ENCODE measurements around the gene MAPK7.

The MAPK7 gene

DNA sequence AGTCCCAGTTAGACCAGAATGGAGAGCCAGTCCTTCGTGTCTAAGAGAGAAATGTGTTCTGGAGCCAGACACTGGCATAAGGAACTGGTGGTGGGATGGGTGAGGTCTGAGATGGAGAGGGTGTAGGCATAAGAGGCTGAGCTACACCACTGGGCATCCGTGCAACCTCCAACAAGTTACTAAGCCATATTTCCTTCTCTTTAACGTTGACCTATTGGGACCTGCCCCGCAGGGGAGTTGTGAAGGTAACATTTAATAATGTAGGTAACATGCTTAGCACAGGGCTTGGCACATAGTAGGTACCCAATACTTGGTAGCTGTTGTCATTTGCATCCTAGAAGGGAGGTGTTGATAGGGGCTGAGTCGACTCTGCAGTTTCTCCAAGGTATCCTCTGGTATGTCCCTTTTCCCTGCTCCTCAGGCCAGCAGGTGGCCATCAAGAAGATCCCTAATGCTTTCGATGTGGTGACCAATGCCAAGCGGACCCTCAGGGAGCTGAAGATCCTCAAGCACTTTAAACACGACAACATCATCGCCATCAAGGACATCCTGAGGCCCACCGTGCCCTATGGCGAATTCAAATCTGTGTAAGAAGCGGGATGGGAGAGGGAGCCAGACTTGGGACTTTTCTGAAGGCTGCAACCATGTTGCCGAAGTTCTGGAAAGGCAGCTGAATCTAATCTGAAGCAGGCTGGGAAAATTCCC is 1.2 kb downstream of the MAPK7 start:
- Mint-ChIP-seq H3K27me3 (no peaks in the 10 kb centered on the region), H3K4me1 (peaks cover 30% of the 10 kb centered on the region), H3K27ac (no peak overlapping the region), H3K9me3 (no peaks in the 10 kb centered on the region), H3K4me3 (peak overlapping the region; percentile 92 to 100)
- DNase-seq (no peak), ATAC-seq (no peak)

DNA sequence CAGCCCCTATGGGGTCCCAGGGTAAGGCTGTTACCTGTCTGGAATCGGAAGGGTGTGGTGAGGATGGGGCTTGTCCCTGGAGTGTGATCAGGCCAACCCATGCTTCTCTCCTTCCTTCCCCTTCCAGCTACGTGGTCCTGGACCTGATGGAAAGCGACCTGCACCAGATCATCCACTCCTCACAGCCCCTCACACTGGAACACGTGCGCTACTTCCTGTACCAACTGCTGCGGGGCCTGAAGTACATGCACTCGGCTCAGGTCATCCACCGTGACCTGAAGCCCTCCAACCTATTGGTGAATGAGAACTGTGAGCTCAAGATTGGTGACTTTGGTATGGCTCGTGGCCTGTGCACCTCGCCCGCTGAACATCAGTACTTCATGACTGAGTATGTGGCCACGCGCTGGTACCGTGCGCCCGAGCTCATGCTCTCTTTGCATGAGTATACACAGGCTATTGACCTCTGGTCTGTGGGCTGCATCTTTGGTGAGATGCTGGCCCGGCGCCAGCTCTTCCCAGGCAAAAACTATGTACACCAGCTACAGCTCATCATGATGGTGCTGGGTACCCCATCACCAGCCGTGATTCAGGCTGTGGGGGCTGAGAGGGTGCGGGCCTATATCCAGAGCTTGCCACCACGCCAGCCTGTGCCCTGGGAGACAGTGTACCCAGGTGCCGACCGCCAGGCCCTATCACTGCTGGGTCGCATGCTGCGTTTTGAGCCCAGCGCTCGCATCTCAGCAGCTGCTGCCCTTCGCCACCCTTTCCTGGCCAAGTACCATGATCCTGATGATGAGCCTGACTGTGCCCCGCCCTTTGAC is 2.4 kb downstream of the MAPK7 start:
- peaks cover 32% of the 10 kb centered on the region for H3K4me1 Mint-ChIP-seq
- ATAC-seq (no peak), DNase-seq (no peak)
- no peaks in the 10 kb centered on the region for H3K9me3 Mint-ChIP-seq
- H3K27me3 Mint-ChIP-seq = no peaks in the 10 kb centered on the region
- H3K27ac Mint-ChIP-seq = no peak overlapping the region
- no peak overlapping the region for H3K4me3 Mint-ChIP-seq

DNA sequence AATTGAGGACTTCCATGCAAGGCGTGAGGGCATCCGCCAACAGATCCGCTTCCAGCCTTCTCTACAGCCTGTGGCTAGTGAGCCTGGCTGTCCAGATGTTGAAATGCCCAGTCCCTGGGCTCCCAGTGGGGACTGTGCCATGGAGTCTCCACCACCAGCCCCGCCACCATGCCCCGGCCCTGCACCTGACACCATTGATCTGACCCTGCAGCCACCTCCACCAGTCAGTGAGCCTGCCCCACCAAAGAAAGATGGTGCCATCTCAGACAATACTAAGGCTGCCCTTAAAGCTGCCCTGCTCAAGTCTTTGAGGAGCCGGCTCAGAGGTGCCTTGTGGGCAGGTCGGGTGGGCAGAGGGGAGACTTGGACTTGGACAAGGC is 3.1 kb downstream of the MAPK7 start:
- ATAC-seq = no peak
- DNase-seq = no peak
- Mint-ChIP-seq H3K4me1 (peaks cover 31% of the 10 kb centered on the region), H3K9me3 (no peaks in the 10 kb centered on the region), H3K27me3 (no peaks in the 10 kb centered on the region), H3K4me3 (no peak overlapping the region), H3K27ac (no peak overlapping the region)

- H3K9me3 Mint-ChIP-seq = no peaks in the 10 kb centered on the region
- peaks cover 32% of the 10 kb centered on the region for H3K4me1 Mint-ChIP-seq
- peaks cover 5% of the 10 kb centered on the region for H3K27me3 Mint-ChIP-seq
- no peak overlapping the region for H3K4me3 Mint-ChIP-seq
- DNase-seq (no peak), ATAC-seq (no peak)
- no peak overlapping the region for H3K27ac Mint-ChIP-seq
Measured at GRCh38 chr17:19381741-19382444, 3.6 kb downstream of the MAPK7 start.

DNA sequence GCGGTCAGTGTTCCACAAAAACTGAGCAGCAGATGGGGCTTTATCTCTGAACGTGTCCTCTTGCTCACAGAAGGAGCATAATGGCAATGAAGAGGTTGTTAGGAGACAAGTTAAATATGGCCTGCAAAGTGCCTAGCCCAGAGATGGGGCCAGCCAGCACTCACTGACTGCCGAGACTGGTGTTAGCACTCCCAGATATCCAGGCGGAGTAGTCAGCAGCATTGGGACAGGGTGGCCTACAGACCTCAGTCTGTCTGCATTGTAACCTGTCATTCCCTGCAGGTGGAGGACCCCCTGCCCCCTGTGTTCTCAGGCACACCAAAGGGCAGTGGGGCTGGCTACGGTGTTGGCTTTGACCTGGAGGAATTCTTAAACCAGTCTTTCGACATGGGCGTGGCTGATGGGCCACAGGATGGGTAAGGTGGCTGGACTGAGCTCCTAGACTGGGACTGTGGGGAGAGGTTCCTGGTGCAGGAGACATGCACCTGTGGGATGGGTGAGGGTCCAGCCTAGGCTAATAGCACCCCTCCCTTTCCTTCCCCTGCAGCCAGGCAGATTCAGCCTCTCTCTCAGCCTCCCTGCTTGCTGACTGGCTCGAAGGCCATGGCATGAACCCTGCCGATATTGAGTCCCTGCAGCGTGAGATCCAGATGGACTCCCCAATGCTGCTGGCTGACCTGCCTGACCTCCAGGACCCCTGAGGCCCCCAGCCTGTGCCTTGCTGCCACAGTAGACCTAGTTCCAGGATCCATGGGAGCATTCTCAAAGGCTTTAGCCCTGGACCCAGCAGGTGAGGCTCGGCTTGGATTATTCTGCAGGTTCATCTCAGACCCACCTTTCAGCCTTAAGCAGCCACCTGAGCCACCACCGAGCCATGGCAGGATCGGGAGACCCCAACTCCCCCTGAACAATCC is 4.5 kb downstream of the MAPK7 start:
- peaks cover 13% of the 10 kb centered on the region for H3K27me3 Mint-ChIP-seq
- H3K9me3 Mint-ChIP-seq = no peaks in the 10 kb centered on the region
- no peak overlapping the region for H3K27ac Mint-ChIP-seq
- H3K4me1 Mint-ChIP-seq = peaks cover 37% of the 10 kb centered on the region
- DNase-seq = no peak
- H3K4me3 Mint-ChIP-seq = no peak overlapping the region
- ATAC-seq = no peak

- H3K9me3 Mint-ChIP-seq = no peaks in the 10 kb centered on the region
- no peak overlapping the region for H3K27ac Mint-ChIP-seq
- peaks cover 19% of the 10 kb centered on the region for H3K27me3 Mint-ChIP-seq
- DNase-seq (no peak), ATAC-seq (no peak)
- H3K4me1 Mint-ChIP-seq = peaks cover 38% of the 10 kb centered on the region
- H3K4me3 Mint-ChIP-seq = no peak overlapping the region
Measured at GRCh38 chr17:19383681-19384470, 5.6 kb downstream of the MAPK7 start.

GRCh38 chr17:19384723-19385391 is 6.6 kb downstream of the MAPK7 start:
- DNase-seq = no peak
- no peak for ATAC-seq
- Mint-ChIP-seq H3K4me3 (no peak overlapping the region), H3K27me3 (peaks cover 28% of the 10 kb centered on the region), H3K4me1 (peaks cover 29% of the 10 kb centered on the region), H3K27ac (no peak overlapping the region), H3K9me3 (no peaks in the 10 kb centered on the region)

DNA sequence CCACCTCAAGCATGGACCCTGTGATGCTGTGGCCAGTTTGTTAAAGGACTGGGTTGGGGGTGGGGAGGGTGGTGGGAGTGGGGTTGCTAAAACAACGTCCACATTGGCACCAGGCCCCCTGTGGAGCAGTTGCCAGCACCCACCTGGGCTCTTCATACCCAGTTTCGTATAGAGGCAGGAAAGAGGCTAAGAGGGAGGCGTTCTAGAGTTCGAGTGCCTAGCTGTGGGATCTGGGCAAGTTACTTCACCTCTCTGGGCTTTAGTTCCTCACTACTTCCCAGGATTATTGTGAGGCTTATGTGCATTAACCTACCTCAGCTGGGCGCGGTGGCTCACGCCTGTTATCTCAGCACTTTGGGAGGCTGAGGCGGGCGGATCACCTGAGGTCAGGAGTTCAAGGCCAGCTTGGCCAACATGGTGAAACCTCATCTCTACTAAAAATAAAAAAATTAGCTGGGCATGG is 7.3 kb downstream of the MAPK7 start:
- H3K4me3 Mint-ChIP-seq = no peak overlapping the region
- no peak overlapping the region for H3K27ac Mint-ChIP-seq
- no peaks in the 10 kb centered on the region for H3K9me3 Mint-ChIP-seq
- DNase-seq (no peak), ATAC-seq (no peak)
- peaks cover 31% of the 10 kb centered on the region for H3K27me3 Mint-ChIP-seq
- H3K4me1 Mint-ChIP-seq = peaks cover 29% of the 10 kb centered on the region

- Mint-ChIP-seq H3K27ac (no peak overlapping the region), H3K4me1 (peaks cover 29% of the 10 kb centered on the region)
Measured at GRCh38 chr17:19386051-19386929, 8.0 kb downstream of the MAPK7 start.

GRCh38 chr17:19386974-19387920 is 8.9 kb downstream of the MAPK7 start, which contains the start of gene MFAP4:
MFAP4 (minus strand) TSS chr17:19387190; CDS start chr17:19387155, 35 bp downstream.
- DNase-seq (no peak), ATAC-seq (peak; percentile 39)
- Mint-ChIP-seq H3K4me1 (peaks cover 29% of the 10 kb centered on the region), H3K4me3 (peak within 1 kb of the TSS in 1 of 2 donors; percentile 48), H3K27ac (peak within 1 kb of the TSS; percentile 93 to 96), H3K27me3 (peaks cover 38% of the 10 kb centered on the region), H3K9me3 (no peaks in the 10 kb centered on the region)

More at GRCh38 chr17:19386051-19386929, 8.0 kb downstream of the MAPK7 start:
- Mint-ChIP-seq H3K9me3 (no peaks in the 10 kb centered on the region), H3K27me3 (peaks cover 31% of the 10 kb centered on the region), H3K4me3 (no peak overlapping the region)
- ATAC-seq (no peak), DNase-seq (no peak)

- peaks cover 29% of the 10 kb centered on the region for H3K4me1 Mint-ChIP-seq
- H3K27ac Mint-ChIP-seq = peak overlapping the region; percentile 93 to 96
Measured at GRCh38 chr17:19387921-19388521, 9.7 kb downstream of the MAPK7 start.

More at GRCh38 chr17:19387921-19388521, 9.7 kb downstream of the MAPK7 start:
- peak overlapping the region in 1 of 2 donors; percentile 43 for H3K4me3 Mint-ChIP-seq
- no peaks in the 10 kb centered on the region for H3K9me3 Mint-ChIP-seq
- ATAC-seq (no peak), DNase-seq (no peak)
- H3K27me3 Mint-ChIP-seq = peaks cover 38% of the 10 kb centered on the region
